Kidney (tissue), 14 donors: ENCODE results near the gene PRKD3. TPM values are rescaled to one million over a fixed set of nuclear protein-coding genes. Genes with fewer than 3 reads are reported as not detected.

ENCODE experiments used
- DNase-seq, 5 donors: peaks; one replicate each; pipeline ENCODE4 v3.0.0-alpha.2; 2013 to 2020
- FAIRE-seq: peaks from 2 replicates; lab custom pipeline; 2012; peaks lifted over from hg19 to GRCh38; lab: Jason Lieb, UNC
- H3K27ac ChIP-seq, 2 donors: one replicate each; pipeline ENCODE4 v1.7.0; 2013; ENCODE audit warnings: low read depth in 2 of 2, low read length in 2 of 2, inconsistent platforms in 1 of 2
- H3K27me3 ChIP-seq: one replicate; pipeline ENCODE4 v1.7.1; 2013; ENCODE audit warnings: low read length, inconsistent platforms; ENCODE audit not compliant: control insufficient read depth, insufficient read depth
- H3K36me3 ChIP-seq, 3 donors: one replicate each; pipeline versions ENCODE4 v1.7.0 to v1.7.1; 2013; ENCODE audit warnings: low read length in 3 of 3, control low read depth in 1 of 3, inconsistent platforms in 1 of 3; ENCODE audit not compliant: insufficient read depth in 3 of 3, control insufficient read depth in 2 of 3
- H3K4me1 ChIP-seq, 3 donors: one replicate each; pipeline versions ENCODE4 v1.7.0 to v1.7.1; 2013; ENCODE audit warnings: low read length in 3 of 3, inconsistent platforms in 1 of 3, low read depth in 1 of 3; ENCODE audit not compliant: control insufficient read depth in 2 of 3, insufficient read depth in 2 of 3
- H3K4me3 ChIP-seq, 3 donors: one replicate each; pipeline versions ENCODE4 v1.7.0 to v1.8.1; 2013; ENCODE audit warnings: low read length in 3 of 3, control low read depth in 1 of 3, inconsistent platforms in 1 of 3
- H3K9ac ChIP-seq, 3 donors: one replicate each; pipeline versions ENCODE4 v1.7.0 to v1.7.1; 2013; ENCODE audit warnings: low read length in 3 of 3, control low read depth in 1 of 3, inconsistent platforms in 1 of 3
- H3K9me3 ChIP-seq, 3 donors: one replicate each; pipeline versions ENCODE4 v1.7.0 to v1.7.1; 2013; ENCODE audit warnings: low read length in 3 of 3, control low read depth in 1 of 3, inconsistent platforms in 1 of 3; ENCODE audit not compliant: control insufficient read depth in 2 of 3, insufficient read depth in 1 of 3
- CTCF ChIP-seq: IDR thresholded peaks from 3 replicates; pipeline ENCODE4 v1.5.1; 2012; ENCODE audit warnings: mild to moderate bottlenecking, moderate library complexity, borderline replicate concordance; ENCODE audit not compliant: insufficient read depth; ENCODE audit errors: extremely low read depth
- intact Hi-C: fragments of 100-400 bp; cut with DNase I; formaldehyde crosslinking; loops from one replicate; pipeline ENCODE4 v1.11.1; 2022
- polyA plus RNA-seq: library from polyadenylated mRNA; stranded (reverse); fragments of 350-450 nt; fragmentation: Illumina TruSeq; extraction: RNeasy Lipid Tissue Mini Kit (QIAGEN cat#74804); gene quantifications from one replicate; pipeline ENCODE4 v1.2.3, GENCODE V29; 2014; ENCODE audit warnings: low read depth, low replicate concordance; ENCODE audit not compliant: insufficient read depth
- total RNA-seq: library from RNA; stranded (reverse); fragmentation: NEBNext Ultra II Directional; extraction: Animal tissue kit (Norgen Biotek cat#: 25700); gene quantifications from one replicate; pipeline ENCODE4 v1.2.1, GENCODE V29; 2021
- donor health status: control.
- donor health status: control.
- donor health status: control.
- donor health status: control.
- donor health status: control.
- donor health status: DM: yes; HTN: yes; CAD: no.
- donor health status: Normal renal cell carcinoma (clear cell type).

PRKD3 gene
- total and polyA plus RNA-seq, 2 donors from 2014 or later, result 7.1 to 45.7 TPM

GRCh38 chr2:37323781-37324535, 675 bp downstream of the PRKD3 start:
- Histone ChIP-seq H3K36me3 (no peaks in the 10 kb centered on the region), H3K9ac (peak overlapping the region; percentile 4 to 74 (median 72)), H3K9me3 (no peaks in the 10 kb centered on the region), H3K27me3 (no peaks in the 10 kb centered on the region), H3K4me3 (peak overlapping the region; percentile 80 to 90 (median 81)), H3K4me1 (peaks cover 0 to 6% (median 3%) of the 10 kb centered on the region in 3 donors), H3K27ac (peak overlapping the region; percentile 71 to 90)
- peak; percentile 49 to 79 (median 70) for DNase-seq
- intact Hi-C loops, result no loop called here
- no peak for FAIRE-seq
- TF ChIP-seq CTCF, result no peak

GRCh38 chr2:37323176-37323780, 1.4 kb downstream of the PRKD3 start:
- no peak for FAIRE-seq
- TF ChIP-seq CTCF, result no peak

GRCh38 chr2:37322368-37322767, 2.3 kb downstream of the PRKD3 start:
- no peak for FAIRE-seq
- intact Hi-C loops, result no loop called here
- peak overlapping the region in 1 of 3 donors; percentile 23 for H3K4me3 ChIP-seq

More at GRCh38 chr2:37323176-37323780, 1.4 kb downstream of the PRKD3 start:
- no peak for DNase-seq
- Histone ChIP-seq H3K27ac (peak overlapping the region in 1 of 2 donors; percentile 90), H3K4me1 (peaks cover 0 to 6% (median 3%) of the 10 kb centered on the region in 3 donors), H3K27me3 (no peaks in the 10 kb centered on the region), H3K9ac (peak overlapping the region; percentile 4 to 74 (median 72)), H3K9me3 (no peaks in the 10 kb centered on the region), H3K36me3 (no peaks in the 10 kb centered on the region), H3K4me3 (peak overlapping the region; percentile 80 to 90 (median 81))
- intact Hi-C loops, result no loop called here

More at GRCh38 chr2:37322368-37322767, 2.3 kb downstream of the PRKD3 start:
- TF ChIP-seq CTCF, result no peak
- no peaks in the 10 kb centered on the region for H3K9me3 ChIP-seq
- no peak overlapping the region for H3K9ac ChIP-seq
- no peaks in the 10 kb centered on the region for H3K27me3 ChIP-seq
- H3K27ac ChIP-seq, result no peak overlapping the region
- H3K4me1 ChIP-seq, result peaks cover 0 to 6% (median 3%) of the 10 kb centered on the region in 3 donors
- no peaks in the 10 kb centered on the region for H3K36me3 ChIP-seq
- DNase-seq, result no peak
